Measurements from ENCODE around the gene MMP24OS.
"Not testable (repeated sequence)": the region's sequence is repeated elsewhere in the genome, so short reads cannot be mapped to it uniquely, and the experiment has no call there.

Gene MMP24OS

GRCh38 chr20:35319871-35320197, 41.9 kb upstream of the MMP24OS start:
- TF ChIP-seq L3MBTL2 (conservative IDR thresholded peaks at IDR 0.05) (no peak), SUZ12 (IDR thresholded peaks at IDR 0.05) (no peak), PKNOX1 (IDR thresholded peaks at IDR 0.05) (peak; percentile 27; the same call in 1 of the 2 replicates), FOXK2 (IDR thresholded peaks at IDR 0.05) (no peak)
- no peak for DNase-seq (ENCODE audit: extremely low spot score)
- ChIA-PET POLR2A (interaction anchor here (0.6 to 2.2 kb wide), 4 partner anchors 15 to 135 kb away, joined by 3 to 14 read pairs (median 6); partner anchors contain the start of genes CEP250 and GDF5), CTCF (interaction anchor here (1.1 to 3.7 kb wide), 4 partner anchors 11 to 16 kb away, joined by 5 to 27 read pairs (median 8); no protein-coding TSS in a partner anchor)

- DNase-seq (ENCODE audit: extremely low spot score): peak; percentile 87
- ChIA-PET CTCF (interaction anchor here (1.2 to 3.7 kb wide), 4 partner anchors 11 to 15 kb away, joined by 5 to 27 read pairs (median 12); no protein-coding TSS in a partner anchor), POLR2A (interaction anchor here (0.6 to 2.2 kb wide), 3 partner anchors 15 to 136 kb away, joined by 3 to 14 read pairs (median 3); partner anchors contain the start of genes CEP250 and GDF5)
- no peak for TF ChIP-seq LEF1 (IDR thresholded peaks at IDR 0.05; ENCODE audit: borderline replicate concordance)
- no peak for TF ChIP-seq ELF4 (IDR thresholded peaks at IDR 0.05)
- no peak for TF ChIP-seq TARDBP (IDR thresholded peaks at IDR 0.05)
- no peak for TF ChIP-seq NFRKB (IDR thresholded peaks at IDR 0.05)
- peak; percentile 95 for TF ChIP-seq CTBP1 (IDR thresholded peaks at IDR 0.05; ENCODE audit: borderline replicate concordance)
- no peak for TF ChIP-seq FOXK2 (IDR thresholded peaks at IDR 0.05)
- peak; percentile 60; the same call in 1 of the 2 replicates for TF ChIP-seq FOXA1 (IDR thresholded peaks at IDR 0.05)
- no peak for TF ChIP-seq FOXM1 (IDR thresholded peaks at IDR 0.05; ENCODE audit: borderline replicate concordance)
- no peak for TF ChIP-seq L3MBTL2 (conservative IDR thresholded peaks at IDR 0.05)
- peak; percentile 56; the same call in 1 of the 2 replicates for TF ChIP-seq ARNT (IDR thresholded peaks at IDR 0.05)
- TF ChIP-seq ZNF384 (IDR thresholded peaks at IDR 0.05): peak; percentile 74
- no peak for TF ChIP-seq HDGF (IDR thresholded peaks at IDR 0.05; ENCODE audit: borderline replicate concordance)
- no peak for TF ChIP-seq BHLHE40 (IDR thresholded peaks at IDR 0.05; ENCODE audit: borderline replicate concordance)
- TF ChIP-seq SUZ12 (IDR thresholded peaks at IDR 0.05): no peak
- TF ChIP-seq SP1 (IDR thresholded peaks at IDR 0.05): no peak
- peak; percentile 94 for TF ChIP-seq PKNOX1 (IDR thresholded peaks at IDR 0.05)
These were observed 41.4 kb upstream of the MMP24OS start for GRCh38 chr20:35319192-35319870.

GRCh38 chr20:35318502-35319157, 40.7 kb upstream of the MMP24OS start:
- no peak for TF ChIP-seq BHLHE40 (IDR thresholded peaks at IDR 0.05; ENCODE audit: borderline replicate concordance)
- TF ChIP-seq SP1 (IDR thresholded peaks at IDR 0.05): no peak
- TF ChIP-seq FOXM1 (IDR thresholded peaks at IDR 0.05; ENCODE audit: borderline replicate concordance): no peak
- TF ChIP-seq ELF4 (IDR thresholded peaks at IDR 0.05): no peak
- TF ChIP-seq ARNT (IDR thresholded peaks at IDR 0.05): no peak
- no peak for TF ChIP-seq SUZ12 (IDR thresholded peaks at IDR 0.05)
- TF ChIP-seq FOXK2 (IDR thresholded peaks at IDR 0.05): no peak
- TF ChIP-seq L3MBTL2 (conservative IDR thresholded peaks at IDR 0.05): no peak
- no peak for TF ChIP-seq FOXA1 (IDR thresholded peaks at IDR 0.05)
- TF ChIP-seq PKNOX1 (IDR thresholded peaks at IDR 0.05): no peak
- no peak for TF ChIP-seq LEF1 (IDR thresholded peaks at IDR 0.05; ENCODE audit: borderline replicate concordance)
- no peak for TF ChIP-seq CTBP1 (IDR thresholded peaks at IDR 0.05; ENCODE audit: borderline replicate concordance)
- TF ChIP-seq HDGF (IDR thresholded peaks at IDR 0.05; ENCODE audit: borderline replicate concordance): no peak
- no peak for TF ChIP-seq ZNF384 (IDR thresholded peaks at IDR 0.05)
- TF ChIP-seq NFRKB (IDR thresholded peaks at IDR 0.05): no peak
- no peak for TF ChIP-seq TARDBP (IDR thresholded peaks at IDR 0.05)
- POLR2A ChIA-PET: interaction anchor here (1.0 to 2.2 kb wide), 4 partner anchors 10 to 136 kb away, joined by 4 to 14 read pairs (median 6); partner anchors contain the start of genes CEP250 and EIF6
- no peak for DNase-seq (ENCODE audit: extremely low spot score)
- CTCF ChIA-PET: interaction anchor here (0.6 to 3.7 kb wide), 4 partner anchors 12 to 225 kb away, joined by 3 to 27 read pairs (median 11); no protein-coding TSS in a partner anchor

GRCh38 chr20:35317416-35318210, 39.7 kb upstream of the MMP24OS start:
- DNase-seq (ENCODE audit: extremely low spot score): no peak
- ChIA-PET CTCF (interaction anchor here (0.7 to 3.7 kb wide), 4 partner anchors 11 to 121 kb away, joined by 5 to 27 read pairs (median 12); partner anchors contain the start of gene GDF5), POLR2A (interaction anchor here (0.6 to 2.2 kb wide), 5 partner anchors 9 to 137 kb away, joined by 3 to 14 read pairs (median 5); partner anchors contain the start of genes CEP250 and EIF6)
- no peak for TF ChIP-seq ARNT (IDR thresholded peaks at IDR 0.05)
- no peak for TF ChIP-seq TARDBP (IDR thresholded peaks at IDR 0.05)
- no peak for TF ChIP-seq FOXK2 (IDR thresholded peaks at IDR 0.05)
- TF ChIP-seq FOXA1 (IDR thresholded peaks at IDR 0.05): no peak
- no peak for TF ChIP-seq PKNOX1 (IDR thresholded peaks at IDR 0.05)

- TF ChIP-seq LEF1 (IDR thresholded peaks at IDR 0.05; ENCODE audit: borderline replicate concordance): no peak
- no peak for TF ChIP-seq ZNF384 (IDR thresholded peaks at IDR 0.05)
- no peak for TF ChIP-seq CTBP1 (IDR thresholded peaks at IDR 0.05; ENCODE audit: borderline replicate concordance)
- no peak for TF ChIP-seq ELF4 (IDR thresholded peaks at IDR 0.05)
- TF ChIP-seq FOXK2 (IDR thresholded peaks at IDR 0.05): no peak
- TF ChIP-seq SP1 (IDR thresholded peaks at IDR 0.05): no peak
- TF ChIP-seq L3MBTL2 (conservative IDR thresholded peaks at IDR 0.05): no peak
- no peak for TF ChIP-seq FOXM1 (IDR thresholded peaks at IDR 0.05; ENCODE audit: borderline replicate concordance)
- TF ChIP-seq TARDBP (IDR thresholded peaks at IDR 0.05): no peak
- TF ChIP-seq FOXA1 (IDR thresholded peaks at IDR 0.05): no peak
- no peak for TF ChIP-seq HDGF (IDR thresholded peaks at IDR 0.05; ENCODE audit: borderline replicate concordance)
- no peak for TF ChIP-seq ARNT (IDR thresholded peaks at IDR 0.05)
- CTCF ChIA-PET: no interaction called here
These were observed 38.2 kb upstream of the MMP24OS start for GRCh38 chr20:35316086-35316485.

GRCh38 chr20:35315632-35316020, 37.7 kb upstream of the MMP24OS start:
- DNase-seq (ENCODE audit: extremely low spot score); POLR2A ChIA-PET: not testable (repeated sequence)
- CTCF ChIA-PET: interaction anchor here (1.0 kb wide), 1 partner anchor 11 kb away, joined by 3 read pairs; no protein-coding TSS in a partner anchor

More at GRCh38 chr20:35316086-35316485, 38.2 kb upstream of the MMP24OS start:
- POLR2A ChIA-PET: no interaction called here
- no peak for DNase-seq (ENCODE audit: extremely low spot score)

Data from HEK293T (cell line).